GM23248 (cell line): Measurements from ENCODE around the gene GBP6.

Experiments used
- EZH2 ChIP-seq: fragments of 200-600 bp; sonication (generic); IDR thresholded peaks from 2 replicates; pipeline ENCODE4 v1.6.1; 2018; ENCODE audit warnings: antibody characterized with exemption, mild to moderate bottlenecking; ENCODE audit not compliant: insufficient read depth, poor library complexity, severe bottlenecking
- EZH2phosphoT487 ChIP-seq: fragments of 200-600 bp; sonication (generic); IDR thresholded peaks from 2 replicates; pipeline ENCODE4 v1.6.1; 2018; ENCODE audit warnings: antibody characterized with exemption, moderate library complexity, mild to moderate bottlenecking, low read depth; ENCODE audit not compliant: insufficient read depth

DNA sequence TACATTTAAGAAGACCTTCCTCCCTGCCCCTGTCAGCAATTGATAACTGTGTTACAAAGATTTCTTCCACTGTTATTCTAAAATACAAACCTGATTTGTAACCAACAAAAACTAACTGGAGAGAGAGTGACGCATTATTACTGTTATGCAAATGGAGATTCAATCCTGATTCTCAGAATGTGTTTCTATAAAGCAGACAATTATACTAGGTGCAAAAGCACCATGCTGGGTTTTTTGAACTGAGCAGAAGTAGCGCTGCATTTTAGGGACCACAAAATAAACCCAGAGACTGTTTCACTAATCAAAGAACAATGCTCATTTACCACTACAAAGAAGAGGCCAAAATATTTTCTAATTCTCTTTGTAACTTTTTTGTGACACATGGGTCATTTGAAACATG lies 13.6 kb upstream of the GBP6 start:
- TF ChIP-seq EZH2phosphoT487 (no peak), EZH2 (no peak)
